VCaP (cell line): ENCODE data around the gene LRRD1.

Source experiments
- H3K27ac ChIP-seq: fragments of 450-650 bp; 2 replicates; pipeline ENCODE4 v1.5.1; 2017
- CTCF ChIP-seq: fragments of 450-650 bp; conservative IDR thresholded peaks from 2 replicates; pipeline ENCODE4 v1.5.1; 2017; ENCODE audit warnings: mild to moderate bottlenecking, moderate library complexity

Gene LRRD1

GRCh38 chr7:92178928-92179924 is at the start of gene LRRD1:
LRRD1 (minus strand) TSS chr7:92179142; CDS start chr7:92165202, 13,940 bp downstream.
- H3K27ac ChIP-seq, result peak within 1 kb of the TSS; percentile 47; the same call in 1 of the 2 replicates
- peak; percentile 99 for TF ChIP-seq CTCF

GRCh38 chr7:92228742-92229141 is 49.8 kb upstream of the LRRD1 start:
- no peak for TF ChIP-seq CTCF
- no peak overlapping the region for H3K27ac ChIP-seq

GRCh38 chr7:92228100-92228499 is 49.2 kb upstream of the LRRD1 start:
- no peak overlapping the region for H3K27ac ChIP-seq
- TF ChIP-seq CTCF, result no peak

- no peak for TF ChIP-seq CTCF
- H3K27ac ChIP-seq, result no peak overlapping the region
Observed at GRCh38 chr7:92226981-92227380, 48.0 kb upstream of the LRRD1 start.

- H3K27ac ChIP-seq, result no peak overlapping the region
- TF ChIP-seq CTCF, result no peak
Observed at GRCh38 chr7:92221766-92222165, 42.8 kb upstream of the LRRD1 start.

GRCh38 chr7:92206672-92207071 is 27.7 kb upstream of the LRRD1 start:
- H3K27ac ChIP-seq, result no peak overlapping the region
- no peak for TF ChIP-seq CTCF

- TF ChIP-seq CTCF, result no peak
- H3K27ac ChIP-seq, result no peak overlapping the region
Observed at GRCh38 chr7:92205987-92206386, 27.0 kb upstream of the LRRD1 start.
